A549 treated with DMSO at 1 μM for 4 hours (cell line): Measurements from ENCODE around the gene KPNA5. TPM values are rescaled to one million over a fixed set of nuclear protein-coding genes. Genes with fewer than 3 reads are reported as not detected.

Experiments
- total RNA-seq: library from RNA; stranded (reverse); fragments of 200-300 nt; extraction: Qiagen RNA extraction; gene quantifications from 5 replicates; pipeline ENCODE4 v1.2.3, GENCODE V29; 2022; ENCODE audit warnings: low read depth

Gene KPNA5
- total RNA-seq: 1.5 to 1.8 TPM (median 1.7 TPM) in 5 replicates

GRCh38 chr6:116680880-116681672, at the start of gene KPNA5:
Gene KPNA5 (plus strand): TSS chr6:116681211. CDS start chr6:116681335, 124 bp downstream.

GRCh38 chr6:116764961-116765841, 84.2 kb downstream of the KPNA5 start, which contains the start of gene FAM162B:
Gene FAM162B (minus strand): TSS chr6:116765719. CDS start chr6:116765576, 143 bp downstream.

Other genes with a start within 250 kb of the KPNA5 start
- gene CALHM6, start 219.8 kb upstream of the KPNA5 start, total RNA-seq: 0.45 TPM in 1 of 5 replicates, not detected in the others
- gene CALHM5, start 169.6 kb upstream of the KPNA5 start, total RNA-seq: 0.05 to 0.10 TPM (median 0.06 TPM) in 5 replicates
- not detected in 5 replicates for gene TRAPPC3L, start 135.5 kb upstream of the KPNA5 start, total RNA-seq
- gene CALHM4, start 127.5 kb upstream of the KPNA5 start, total RNA-seq: not detected in 5 replicates
- 23.1 to 41.4 TPM (median 37.2 TPM) in 5 replicates for gene RWDD1, start 109.7 kb upstream of the KPNA5 start, total RNA-seq
- 0.17 to 0.26 TPM (median 0.24 TPM) in 5 replicates for gene RSPH4A, start 64.7 kb upstream of the KPNA5 start, total RNA-seq
- gene ZUP1, start 12.4 kb upstream of the KPNA5 start, total RNA-seq: 6.3 to 8.7 TPM (median 7.0 TPM) in 5 replicates
- gene FAM162B, start 84.5 kb downstream of the KPNA5 start, total RNA-seq: 0.08 TPM in 1 of 5 replicates, not detected in the others
- gene GPRC6A, start 147.9 kb downstream of the KPNA5 start, total RNA-seq: not detected in 5 replicates
- not detected in 5 replicates for gene RFX6, start 196.0 kb downstream of the KPNA5 start, total RNA-seq